Measurements from ENCODE around the gene DBP. TPM values are rescaled to one million over a fixed set of nuclear protein-coding genes. Genes with fewer than 3 reads are reported as not detected.

DBP gene
- total and polyA plus RNA-seq, 10 donors, result 11.4 to 29.5 (median 23.3) TPM

- TF ChIP-seq POLR2AphosphoS5 (IDR thresholded peaks at IDR 0.05) (peak in 2 of 3 donors; percentile 29 to 76), POLR2A (IDR thresholded peaks at IDR 0.05) (no peak), CTCF (IDR thresholded peaks at IDR 0.05 in 8 of 11, conservative IDR thresholded peaks at IDR 0.05 in 3 of 11) (no peak)
- 66 to 75% (median 69%) methylated on average over 27 to 31 of the region's 31 CpGs for WGBS, 5 donors
- Histone ChIP-seq H3K27ac (peak within 1 kb of the TSS in 1 of 8 donors; percentile 96), H3K36me3 (peaks cover 8 to 40% (median 34%) of the 10 kb centered on the region in 6 donors), H3K4me3 (no peak within 1 kb of the TSS), H3K27me3 (replicated peaks in 1 of 7) (no peaks in the 10 kb centered on the region), H3K9me3 (no peaks in the 10 kb centered on the region), H3K4me1 (peaks cover 19 to 44% (median 34%) of the 10 kb centered on the region in 6 donors)
- peak; percentile 77 for DNase-seq
- intact Hi-C loops (cut with DNase I; ENCODE audit: low total_unique reads), result no loop called here
Measured at GRCh38 chr19:48614436-48615230, 22.5 kb downstream of the DBP start, which contains the start of gene FAM83E. Gene FAM83E (minus strand): TSS chr19:48615076. CDS start chr19:48613372, 1,704 bp downstream.

- TF ChIP-seq CTCF (IDR thresholded peaks at IDR 0.05 in 8 of 11, conservative IDR thresholded peaks at IDR 0.05 in 3 of 11) (no peak), POLR2A (IDR thresholded peaks at IDR 0.05) (no peak), POLR2AphosphoS5 (IDR thresholded peaks at IDR 0.05) (no peak)
- no peak for DNase-seq
- intact Hi-C loops (cut with DNase I; ENCODE audit: low total_unique reads), result no loop called here
- Histone ChIP-seq H3K4me3 (no peak overlapping the region), H3K9me3 (no peaks in the 10 kb centered on the region), H3K4me1 (peaks cover 19 to 46% (median 32%) of the 10 kb centered on the region in 6 donors), H3K27ac (no peak overlapping the region), H3K27me3 (replicated peaks in 1 of 7) (no peaks in the 10 kb centered on the region), H3K36me3 (peaks cover 8 to 40% (median 34%) of the 10 kb centered on the region in 6 donors)
- WGBS, 5 donors, result 76 to 85% (median 80%) methylated on average over 11 to 13 of the region's 13 CpGs
Measured at GRCh38 chr19:48613852-48614435, 23.2 kb downstream of the DBP start.

- Histone ChIP-seq H3K36me3 (peaks cover 8 to 40% (median 34%) of the 10 kb centered on the region in 6 donors), H3K4me1 (peaks cover 17 to 48% (median 32%) of the 10 kb centered on the region in 6 donors), H3K27me3 (replicated peaks in 1 of 7) (no peaks in the 10 kb centered on the region), H3K27ac (no peak overlapping the region), H3K9me3 (no peaks in the 10 kb centered on the region), H3K4me3 (no peak overlapping the region)
- TF ChIP-seq POLR2AphosphoS5 (IDR thresholded peaks at IDR 0.05) (peak in 2 of 3 donors; percentile 8 to 27), POLR2A (IDR thresholded peaks at IDR 0.05) (no peak), CTCF (IDR thresholded peaks at IDR 0.05 in 8 of 11, conservative IDR thresholded peaks at IDR 0.05 in 3 of 11) (no peak)
- peak; percentile 78 for DNase-seq
- WGBS, 5 donors, result 84 to 89% (median 85%) methylated on average over 21 to 39 of the region's 39 CpGs
- intact Hi-C loops (cut with DNase I; ENCODE audit: low total_unique reads), result no loop called here
Measured at GRCh38 chr19:48613024-48613851, 23.9 kb downstream of the DBP start.

Measured in spleen (tissue), 11 donors.